GM12878 (cell line): ENCODE data around the gene TMEM232. TPM values are rescaled to one million over a fixed set of nuclear protein-coding genes. Genes with fewer than 3 reads are reported as not detected.

Experiments
- ATAC-seq: fragments of 200-7000 bp; cut with Tn5 transposase; 3 replicates; pipeline ENCODE4 v1.9.1; 2020; ENCODE audit warnings: mild to moderate bottlenecking, moderate library complexity
- BruUV-seq: library from RNA; stranded (reverse); fragments of 400-500 nt; replicated peaks from 2 replicates; lab custom pipeline; 2021; lab: Mats Ljungman, UMichigan
- CTCF ChIA-PET: fragments of 300-600 bp; sonication (Branson Sonifier 250); formaldehyde crosslinking; extraction: SDS; loops from one replicate; lab custom pipeline; 2021; ENCODE audit warnings: inconsistent platforms; lab: Yijun Ruan, JAX
- POLR2A ChIA-PET: fragments of 350-600 bp; formaldehyde crosslinking; extraction: SDS; loops from one replicate; lab custom pipeline; 2021; ENCODE audit warnings: inconsistent platforms; lab: Charles Lee
- RAD21 ChIA-PET: fragments of 300-600 bp; sonication (Branson Sonifier 250); formaldehyde crosslinking; loops from one replicate; lab custom pipeline; 2023; ENCODE audit warnings: antibody characterized with exemption; ENCODE audit not compliant: unreplicated experiment; lab: Charles Lee
- SMC1A ChIA-PET: fragments of 300-600 bp; sonication (Branson Sonifier 250); formaldehyde crosslinking; loops from one replicate; lab custom pipeline; 2023; ENCODE audit not compliant: unreplicated experiment, uncharacterized antibody; lab: Charles Lee
- DNase-seq: peaks from one replicate; pipeline ENCODE4 v3.0.0-alpha.2; 2011; ENCODE audit warnings: low read depth, low spot score
- FAIRE-seq: peaks from 3 replicates; lab custom pipeline; 2011; peaks lifted over from hg19 to GRCh38; lab: Jason Lieb, UNC
- H2AFZ ChIP-seq: 2 replicates; pipeline ENCODE4 v1.6.0; 2011; ENCODE audit warnings: low read depth, low read length, control low read depth; ENCODE audit not compliant: control insufficient read depth
- H3K27ac ChIP-seq: 2 replicates; pipeline ENCODE4 v1.5.1; 2011; ENCODE audit warnings: control low read depth; ENCODE audit not compliant: control insufficient read depth, insufficient read depth
- H3K27me3 ChIP-seq, 2 experiments: replicated peaks in 1 of 2; 2 replicates each; pipeline versions ENCODE4 v1.6.0 to v1.6.1; 2011; ENCODE audit warnings: low read length in 1 of 2; ENCODE audit not compliant: control insufficient read depth in 2 of 2, insufficient read depth in 2 of 2
- H3K36me3 ChIP-seq, 2 experiments: 2 replicates each; pipeline ENCODE4 v1.5.1; 2011; ENCODE audit warnings: low read length in 1 of 2; ENCODE audit not compliant: control insufficient read depth in 2 of 2, insufficient read depth in 2 of 2
- H3K4me1 ChIP-seq: 2 replicates; pipeline ENCODE4 v1.6.1; 2011; ENCODE audit warnings: mild to moderate bottlenecking, low read length, moderate library complexity, mixed read lengths; ENCODE audit not compliant: control insufficient read depth, insufficient read depth
- H3K4me2 ChIP-seq: 2 replicates; pipeline ENCODE4 v1.6.0; 2011; ENCODE audit warnings: control low read depth; ENCODE audit not compliant: control insufficient read depth, insufficient read depth
- H3K4me3 ChIP-seq: fragments of 200-600 bp; sonication (generic); 2 replicates; pipeline ENCODE4 v1.5.1; 2016
- H3K79me2 ChIP-seq: 2 replicates; pipeline ENCODE4 v1.6.0; 2011; ENCODE audit warnings: low read length; ENCODE audit not compliant: control insufficient read depth, insufficient read depth
- H3K9ac ChIP-seq: 2 replicates; pipeline ENCODE4 v1.8.0; 2011; ENCODE audit warnings: low read length, control low read depth, mixed read lengths; ENCODE audit not compliant: control insufficient read depth, insufficient read depth
- H3K9me3 ChIP-seq: replicated peaks from 3 replicates; pipeline ENCODE4 v1.5.1; 2011; ENCODE audit warnings: mild to moderate bottlenecking, low read length; ENCODE audit not compliant: control insufficient read depth, insufficient read depth
- H4K20me1 ChIP-seq: 2 replicates; pipeline ENCODE4 v1.6.0; 2011; ENCODE audit not compliant: control insufficient read depth, insufficient read depth
- CREB1 ChIP-seq: IDR thresholded peaks from 2 replicates; pipeline ENCODE4 v1.6.1; 2012; ENCODE audit warnings: low read depth, mild to moderate bottlenecking, inconsistent platforms
- EED ChIP-seq: sonication (generic); IDR thresholded peaks from 2 replicates; pipeline ENCODE4 v1.6.1; 2016; ENCODE audit warnings: antibody characterized with exemption, low read depth
- GABPA ChIP-seq: IDR thresholded peaks from 2 replicates; pipeline ENCODE4 v1.6.1; 2014; ENCODE audit warnings: antibody characterized with exemption, low read depth, mild to moderate bottlenecking, inconsistent platforms
- GATAD2B ChIP-seq: fragments of 450-650 bp; conservative IDR thresholded peaks from 2 replicates; pipeline ENCODE4 v1.6.1; 2017; ENCODE audit warnings: low read depth, mild to moderate bottlenecking, moderate library complexity
- IKZF2 ChIP-seq, 2 experiments: fragments of 450-650 bp; IDR thresholded peaks; 2 replicates each; pipeline ENCODE4 v1.6.1; 2017; ENCODE audit warnings: mild to moderate bottlenecking in 2 of 2, moderate library complexity in 2 of 2
- MTA3 ChIP-seq: IDR thresholded peaks from 2 replicates; pipeline ENCODE4 v1.6.1; 2012; ENCODE audit warnings: low read length, inconsistent platforms, borderline replicate concordance
- NR2C2 ChIP-seq: IDR thresholded peaks from 2 replicates; pipeline ENCODE4 v1.6.1; 2011; ENCODE audit warnings: borderline replicate concordance, low read depth; ENCODE audit not compliant: control insufficient read depth, insufficient read length
- POLR2A ChIP-seq: IDR thresholded peaks from 2 replicates; pipeline ENCODE4 v1.6.1; 2011; ENCODE audit warnings: low read depth, mild to moderate bottlenecking, low read length
- RCOR1 ChIP-seq: conservative IDR thresholded peaks from 2 replicates; pipeline ENCODE4 v1.6.1; 2012; ENCODE audit warnings: low read depth, low read length, improper control_type of control experiment
- SIX5 ChIP-seq: IDR thresholded peaks from 2 replicates; pipeline ENCODE4 v1.6.1; 2011; ENCODE audit warnings: mild to moderate bottlenecking, low read depth, low read length, moderate library complexity; ENCODE audit not compliant: severe bottlenecking
- SP1 ChIP-seq: IDR thresholded peaks from one replicate; pipeline ENCODE4 v1.6.1; 2011; ENCODE audit warnings: low read depth, low read length
- SPI1 ChIP-seq: IDR thresholded peaks from 2 replicates; pipeline ENCODE4 v1.6.1; 2011; ENCODE audit warnings: low read depth, mild to moderate bottlenecking, low read length, moderate library complexity, borderline replicate concordance; ENCODE audit not compliant: insufficient read depth
- STAT3 ChIP-seq: IDR thresholded peaks from 2 replicates; pipeline ENCODE4 v1.6.1; 2011; ENCODE audit warnings: low read depth, low read length, improper control_type of control experiment
- TAF1 ChIP-seq: IDR thresholded peaks from 2 replicates; pipeline ENCODE4 v1.6.1; 2011; ENCODE audit warnings: mild to moderate bottlenecking, low read depth, low read length, borderline replicate concordance
- TCF7 ChIP-seq: IDR thresholded peaks from 2 replicates; pipeline ENCODE4 v1.6.1; 2014; ENCODE audit warnings: antibody characterized with exemption, borderline replicate concordance
- ZNF622 ChIP-seq: fragments of 450-650 bp; IDR thresholded peaks from 2 replicates; pipeline ENCODE4 v1.6.1; 2017; ENCODE audit warnings: mild to moderate bottlenecking, inconsistent platforms
- in situ Hi-C: fragments of 300-500 bp; cut with MboI; formaldehyde crosslinking; loops from 9 replicates; pipeline ENCODE4 v1.14.3; 2018; ENCODE audit warnings: mixed read lengths
- intact Hi-C: fragments of 100-400 bp; cut with micrococcal nuclease; formaldehyde crosslinking; loops from one replicate; pipeline ENCODE4 v1.14.2; 2022; ENCODE audit not compliant: unreplicated experiment
- polyA plus RNA-seq, 11 experiments: library from polyadenylated mRNA; depleted of rRNA in 4 of 11; unstranded in 6 of 11; stranded (reverse) in 5 of 11; fragments of >200 nt; fragmentation: Nextera tagmentation in 4 of 11; fragmentation: Illumina TruSeq in 1 of 11; extraction: Ambion mirVana in 4 of 11; extraction: Trizol in 1 of 11; gene quantifications; 1 replicate in 1 of 11; 2 replicates in 10 of 11; pipeline versions ENCODE4 v1.2.1 to v1.2.3, GENCODE V29; 2011 to 2016; ENCODE audit warnings: inconsistent platforms in 2 of 11, missing spikeins in 2 of 11, low read depth in 1 of 11
- total RNA-seq, 4 experiments: library from RNA; depleted of rRNA in 3 of 4; stranded (reverse); fragments of >200 nt in 3 of 4; fragmentation: Illumina TruSeq in 1 of 4; extraction: Trizol in 1 of 4; gene quantifications; 2 replicates each; pipeline versions ENCODE4 v1.2.1 to v1.2.3, GENCODE V29; 2013 to 2021
- TF ChIP-seq, protein P1 (sequence below): fragments of 450-650 bp; IDR thresholded peaks from 2 replicates; pipeline ENCODE4 v1.6.1; 2017; ENCODE audit warnings: borderline replicate concordance
- TF ChIP-seq, protein P2 (sequence below): fragments of 450-650 bp; IDR thresholded peaks from 2 replicates; pipeline ENCODE4 v1.6.1; 2017; ENCODE audit warnings: antibody characterized with exemption, mild to moderate bottlenecking, moderate library complexity
- TF ChIP-seq, protein P3 (sequence below): fragments of 450-650 bp; formaldehyde crosslinking; IDR thresholded peaks from 2 replicates; pipeline ENCODE4 v1.4.0; 2020; ENCODE audit warnings: mild to moderate bottlenecking, moderate library complexity

Gene TMEM232
- total and polyA plus RNA-seq, 10 of the 15 experiments (the other 5 are each of a cell fraction or from before 2014, with no cell fraction given): 0.29 to 1.3 (median 0.91) TPM

DNA sequence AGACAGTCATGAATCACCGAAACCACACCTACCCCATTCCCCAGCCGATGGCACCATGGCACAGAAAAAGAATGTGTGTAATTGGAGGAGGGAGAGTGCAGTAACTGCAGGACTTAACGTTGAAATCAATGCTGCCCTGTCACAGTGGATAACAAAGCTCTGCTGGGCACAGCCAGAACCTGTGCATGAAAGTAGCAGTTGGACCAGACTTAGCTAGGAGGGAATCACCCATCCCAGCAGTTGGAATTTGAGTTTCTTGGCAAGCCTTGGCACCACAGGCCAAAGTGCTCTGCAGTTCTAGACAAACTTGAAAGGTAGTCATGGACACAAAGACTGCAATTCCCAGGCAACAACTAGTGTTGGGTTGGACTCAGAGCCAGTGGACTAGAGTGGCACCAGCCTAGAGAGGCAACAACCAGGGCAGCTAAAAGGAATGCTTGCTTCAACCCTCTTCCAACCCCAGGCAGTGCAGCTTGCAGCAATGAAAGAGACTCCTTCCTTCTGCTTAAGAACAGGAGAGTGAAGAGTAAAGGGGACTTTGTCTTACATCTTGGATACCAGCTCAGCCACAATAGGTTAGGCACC lies 19.1 kb downstream of the TMEM232 start (continued):
- TF ChIP-seq, protein P1, sequence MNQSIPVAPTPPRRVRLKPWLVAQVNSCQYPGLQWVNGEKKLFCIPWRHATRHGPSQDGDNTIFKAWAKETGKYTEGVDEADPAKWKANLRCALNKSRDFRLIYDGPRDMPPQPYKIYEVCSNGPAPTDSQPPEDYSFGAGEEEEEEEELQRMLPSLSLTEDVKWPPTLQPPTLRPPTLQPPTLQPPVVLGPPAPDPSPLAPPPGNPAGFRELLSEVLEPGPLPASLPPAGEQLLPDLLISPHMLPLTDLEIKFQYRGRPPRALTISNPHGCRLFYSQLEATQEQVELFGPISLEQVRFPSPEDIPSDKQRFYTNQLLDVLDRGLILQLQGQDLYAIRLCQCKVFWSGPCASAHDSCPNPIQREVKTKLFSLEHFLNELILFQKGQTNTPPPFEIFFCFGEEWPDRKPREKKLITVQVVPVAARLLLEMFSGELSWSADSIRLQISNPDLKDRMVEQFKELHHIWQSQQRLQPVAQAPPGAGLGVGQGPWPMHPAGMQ: no peak
- TF ChIP-seq TAF1 (no peak), SIX5 (no peak), RCOR1 (no peak), MTA3 (no peak), CREB1 (no peak), ZNF622 (no peak), GABPA (no peak), GATAD2B (no peak), STAT3 (no peak), SP1 (no peak), TCF7 (no peak), SPI1 (no peak)

DNA sequence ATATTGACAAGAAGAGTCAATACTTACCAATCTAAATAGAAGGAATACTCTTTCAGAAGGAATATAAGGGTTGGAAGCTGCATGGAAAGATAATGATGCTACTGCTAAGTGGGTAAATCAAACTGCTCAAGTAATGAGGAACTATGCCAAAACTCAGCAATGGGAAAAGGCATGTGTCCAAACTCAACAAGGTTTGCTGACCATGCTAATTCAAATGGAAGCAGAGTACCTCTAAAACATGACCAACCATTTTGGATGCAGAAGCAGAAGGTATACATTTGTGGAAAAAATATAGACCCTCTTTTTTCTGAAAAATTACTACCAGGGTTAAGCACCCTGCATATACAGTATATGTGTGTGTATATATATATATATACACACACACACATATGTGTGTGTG lies 21.1 kb downstream of the TMEM232 start:
- no peaks in the 10 kb centered on the region for H3K9me3 ChIP-seq
- no peaks in the 10 kb centered on the region for H4K20me1 ChIP-seq
- ChIA-PET CTCF (no interaction called here), POLR2A (no interaction called here), SMC1A (no interaction called here), RAD21 (no interaction called here)
- H3K27me3 ChIP-seq: no peaks in the 10 kb centered on the region
- no peak for DNase-seq
- in situ Hi-C loops (no loop called here), intact Hi-C loops (no loop called here)
- H3K4me2 ChIP-seq: no peak overlapping the region
- FAIRE-seq: no peak
- H3K4me3 ChIP-seq: no peak overlapping the region
- H2AFZ ChIP-seq: no peak overlapping the region
- H3K36me3 ChIP-seq: no peaks in the 10 kb centered on the region
- BruUV-seq: no TSS peak
- no peaks in the 10 kb centered on the region for H3K4me1 ChIP-seq
- H3K9ac ChIP-seq: no peak overlapping the region
- H3K27ac ChIP-seq: no peak overlapping the region
- H3K79me2 ChIP-seq: no peaks in the 10 kb centered on the region
- no peak for ATAC-seq
- no peak for TF ChIP-seq IKZF2 (IDR thresholded peaks at IDR 0.05)
- no peak for TF ChIP-seq POLR2A
- TF ChIP-seq, protein P2, sequence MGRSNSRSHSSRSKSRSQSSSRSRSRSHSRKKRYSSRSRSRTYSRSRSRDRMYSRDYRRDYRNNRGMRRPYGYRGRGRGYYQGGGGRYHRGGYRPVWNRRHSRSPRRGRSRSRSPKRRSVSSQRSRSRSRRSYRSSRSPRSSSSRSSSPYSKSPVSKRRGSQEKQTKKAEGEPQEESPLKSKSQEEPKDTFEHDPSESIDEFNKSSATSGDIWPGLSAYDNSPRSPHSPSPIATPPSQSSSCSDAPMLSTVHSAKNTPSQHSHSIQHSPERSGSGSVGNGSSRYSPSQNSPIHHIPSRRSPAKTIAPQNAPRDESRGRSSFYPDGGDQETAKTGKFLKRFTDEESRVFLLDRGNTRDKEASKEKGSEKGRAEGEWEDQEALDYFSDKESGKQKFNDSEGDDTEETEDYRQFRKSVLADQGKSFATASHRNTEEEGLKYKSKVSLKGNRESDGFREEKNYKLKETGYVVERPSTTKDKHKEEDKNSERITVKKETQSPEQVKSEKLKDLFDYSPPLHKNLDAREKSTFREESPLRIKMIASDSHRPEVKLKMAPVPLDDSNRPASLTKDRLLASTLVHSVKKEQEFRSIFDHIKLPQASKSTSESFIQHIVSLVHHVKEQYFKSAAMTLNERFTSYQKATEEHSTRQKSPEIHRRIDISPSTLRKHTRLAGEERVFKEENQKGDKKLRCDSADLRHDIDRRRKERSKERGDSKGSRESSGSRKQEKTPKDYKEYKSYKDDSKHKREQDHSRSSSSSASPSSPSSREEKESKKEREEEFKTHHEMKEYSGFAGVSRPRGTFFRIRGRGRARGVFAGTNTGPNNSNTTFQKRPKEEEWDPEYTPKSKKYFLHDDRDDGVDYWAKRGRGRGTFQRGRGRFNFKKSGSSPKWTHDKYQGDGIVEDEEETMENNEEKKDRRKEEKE: no peak
- TF ChIP-seq, protein P3, sequence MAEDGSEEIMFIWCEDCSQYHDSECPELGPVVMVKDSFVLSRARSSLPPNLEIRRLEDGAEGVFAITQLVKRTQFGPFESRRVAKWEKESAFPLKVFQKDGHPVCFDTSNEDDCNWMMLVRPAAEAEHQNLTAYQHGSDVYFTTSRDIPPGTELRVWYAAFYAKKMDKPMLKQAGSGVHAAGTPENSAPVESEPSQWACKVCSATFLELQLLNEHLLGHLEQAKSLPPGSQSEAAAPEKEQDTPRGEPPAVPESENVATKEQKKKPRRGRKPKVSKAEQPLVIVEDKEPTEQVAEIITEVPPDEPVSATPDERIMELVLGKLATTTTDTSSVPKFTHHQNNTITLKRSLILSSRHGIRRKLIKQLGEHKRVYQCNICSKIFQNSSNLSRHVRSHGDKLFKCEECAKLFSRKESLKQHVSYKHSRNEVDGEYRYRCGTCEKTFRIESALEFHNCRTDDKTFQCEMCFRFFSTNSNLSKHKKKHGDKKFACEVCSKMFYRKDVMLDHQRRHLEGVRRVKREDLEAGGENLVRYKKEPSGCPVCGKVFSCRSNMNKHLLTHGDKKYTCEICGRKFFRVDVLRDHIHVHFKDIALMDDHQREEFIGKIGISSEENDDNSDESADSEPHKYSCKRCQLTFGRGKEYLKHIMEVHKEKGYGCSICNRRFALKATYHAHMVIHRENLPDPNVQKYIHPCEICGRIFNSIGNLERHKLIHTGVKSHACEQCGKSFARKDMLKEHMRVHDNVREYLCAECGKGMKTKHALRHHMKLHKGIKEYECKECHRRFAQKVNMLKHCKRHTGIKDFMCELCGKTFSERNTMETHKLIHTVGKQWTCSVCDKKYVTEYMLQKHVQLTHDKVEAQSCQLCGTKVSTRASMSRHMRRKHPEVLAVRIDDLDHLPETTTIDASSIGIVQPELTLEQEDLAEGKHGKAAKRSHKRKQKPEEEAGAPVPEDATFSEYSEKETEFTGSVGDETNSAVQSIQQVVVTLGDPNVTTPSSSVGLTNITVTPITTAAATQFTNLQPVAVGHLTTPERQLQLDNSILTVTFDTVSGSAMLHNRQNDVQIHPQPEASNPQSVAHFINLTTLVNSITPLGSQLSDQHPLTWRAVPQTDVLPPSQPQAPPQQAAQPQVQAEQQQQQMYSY (CRISPR knock-in tag): no peak
- TF ChIP-seq NR2C2: no peak
- TF ChIP-seq EED: no peak
